ENCODE measurements around the gene RTTN. TPM values are rescaled to one million over a fixed set of nuclear protein-coding genes. Genes with fewer than 3 reads are reported as not detected.

RTTN gene
- total RNA-seq, 2 experiments from 2014 or later: 19.8 to 29.7 TPM

DNA sequence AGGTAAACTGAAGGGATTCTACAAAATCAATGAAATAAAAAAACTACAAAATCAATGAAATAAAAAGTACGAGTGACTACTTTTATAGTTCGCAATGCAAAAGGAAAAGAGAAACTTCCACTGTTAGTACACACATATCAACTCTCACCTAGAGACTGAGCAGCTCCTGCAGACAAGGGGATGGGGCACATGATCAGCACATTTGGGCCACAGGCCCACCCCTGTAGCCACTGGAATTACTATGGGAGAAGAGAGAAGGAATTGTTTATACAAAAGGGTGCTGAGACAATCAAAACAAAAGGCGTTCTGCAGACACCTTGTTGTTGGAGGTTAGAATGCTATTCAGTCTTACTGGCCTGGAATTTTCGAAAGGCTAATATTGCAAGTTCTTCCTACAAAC is 223.1 kb downstream of the RTTN start:
- Histone ChIP-seq H4K20me1 (ENCODE audit: insufficient read depth, low read length) (no peaks in the 10 kb centered on the region), H3K9me3 (ENCODE audit: low read length) (no peaks in the 10 kb centered on the region), H3K9me2 (ENCODE audit: insufficient read depth, low read length) (no peaks in the 10 kb centered on the region), H2AFZ (ENCODE audit: low read length) (no peak overlapping the region), H3K79me2 (ENCODE audit: insufficient read depth, low read depth, low read length) (no peaks in the 10 kb centered on the region), H3K4me1 (ENCODE audit: insufficient read depth, low read length, poor library complexity, severe bottlenecking) (no peaks in the 10 kb centered on the region), H3K36me3 (ENCODE audit: insufficient read depth, low read length) (no peaks in the 10 kb centered on the region), H3K4me2 (ENCODE audit: low read length) (no peak overlapping the region), H3K27ac (ENCODE audit: low read depth, low read length, poor library complexity, severe bottlenecking) (no peak overlapping the region), H3K4me3 (ENCODE audit: low read depth, low read length, poor library complexity, severe bottlenecking) (no peak overlapping the region)
- BruUV-seq (replicated peaks): no TSS peak
- intact Hi-C loops (cut with micrococcal nuclease; ENCODE audit: unreplicated experiment): no loop called here
- TF ChIP-seq EZH2phosphoT487 (IDR thresholded peaks at IDR 0.05; ENCODE audit: borderline replicate concordance, low read depth, low read length) (no peak), CTCF (conservative IDR thresholded peaks at IDR 0.05; ENCODE audit: low read length) (no peak)
- ChIA-PET CTCF (ENCODE audit: unreplicated experiment) (no interaction called here), POLR2A (interaction anchor here (0.6 kb wide), 1 partner anchor 148 kb away, joined by 3 read pairs; no protein-coding TSS in a partner anchor)
- no peak for DNase-seq (ENCODE audit: low spot score)

GRCh38 chr18:69981948-69982347 is 223.5 kb downstream of the RTTN start:
- H3K4me3 ChIP-seq (ENCODE audit: low read depth, low read length, poor library complexity, severe bottlenecking): no peak overlapping the region
- no peaks in the 10 kb centered on the region for H3K36me3 ChIP-seq (ENCODE audit: insufficient read depth, low read length)
- CTCF ChIA-PET (ENCODE audit: unreplicated experiment): no interaction called here
- no peak overlapping the region for H2AFZ ChIP-seq (ENCODE audit: low read length)
- H3K4me1 ChIP-seq (ENCODE audit: insufficient read depth, low read length, poor library complexity, severe bottlenecking): no peaks in the 10 kb centered on the region
- no peaks in the 10 kb centered on the region for H4K20me1 ChIP-seq (ENCODE audit: insufficient read depth, low read length)
- no peak for DNase-seq (ENCODE audit: low spot score)
- POLR2A ChIA-PET: interaction anchor here (0.6 kb wide), 1 partner anchor 148 kb away, joined by 3 read pairs; no protein-coding TSS in a partner anchor
- no peaks in the 10 kb centered on the region for H3K9me2 ChIP-seq (ENCODE audit: insufficient read depth, low read length)
- intact Hi-C loops (cut with micrococcal nuclease; ENCODE audit: unreplicated experiment): no loop called here
- H3K9me3 ChIP-seq (ENCODE audit: low read length): no peaks in the 10 kb centered on the region
- H3K27ac ChIP-seq (ENCODE audit: low read depth, low read length, poor library complexity, severe bottlenecking): no peak overlapping the region
- no peak overlapping the region for H3K4me2 ChIP-seq (ENCODE audit: low read length)
- no peaks in the 10 kb centered on the region for H3K79me2 ChIP-seq (ENCODE audit: insufficient read depth, low read depth, low read length)
- TF ChIP-seq CTCF (conservative IDR thresholded peaks at IDR 0.05; ENCODE audit: low read length) (no peak), EZH2phosphoT487 (IDR thresholded peaks at IDR 0.05; ENCODE audit: borderline replicate concordance, low read depth, low read length) (no peak)
- BruUV-seq (replicated peaks): no TSS peak

GRCh38 chr18:69980982-69981804 is 224.3 kb downstream of the RTTN start:
- Histone ChIP-seq H4K20me1 (ENCODE audit: insufficient read depth, low read length) (no peaks in the 10 kb centered on the region), H3K27ac (ENCODE audit: low read depth, low read length, poor library complexity, severe bottlenecking) (no peak overlapping the region), H3K9me3 (ENCODE audit: low read length) (no peaks in the 10 kb centered on the region), H3K4me1 (ENCODE audit: insufficient read depth, low read length, poor library complexity, severe bottlenecking) (no peaks in the 10 kb centered on the region), H3K79me2 (ENCODE audit: insufficient read depth, low read depth, low read length) (no peaks in the 10 kb centered on the region), H3K4me2 (ENCODE audit: low read length) (no peak overlapping the region), H2AFZ (ENCODE audit: low read length) (no peak overlapping the region), H3K36me3 (ENCODE audit: insufficient read depth, low read length) (no peaks in the 10 kb centered on the region), H3K4me3 (ENCODE audit: low read depth, low read length, poor library complexity, severe bottlenecking) (no peak overlapping the region), H3K9me2 (ENCODE audit: insufficient read depth, low read length) (no peaks in the 10 kb centered on the region)
- no TSS peak for BruUV-seq (replicated peaks)
- ChIA-PET CTCF (ENCODE audit: unreplicated experiment) (no interaction called here), POLR2A (interaction anchor here (0.6 to 0.8 kb wide), 2 partner anchors 43 kb away, joined by 3 read pairs; no protein-coding TSS in a partner anchor)
- no peak for DNase-seq (ENCODE audit: low spot score)
- intact Hi-C loops (cut with micrococcal nuclease; ENCODE audit: unreplicated experiment): no loop called here
- TF ChIP-seq CTCF (conservative IDR thresholded peaks at IDR 0.05; ENCODE audit: low read length): no peak
- no peak for TF ChIP-seq EZH2phosphoT487 (IDR thresholded peaks at IDR 0.05; ENCODE audit: borderline replicate concordance, low read depth, low read length)

Measured in OCI-LY7 (cell line).